Endothelial cell of umbilical vein (primary cell): Measurements from ENCODE around the gene PUS7L.

Source experiments
- CTCF ChIP-seq, 2 donors: IDR thresholded peaks; 1 replicate in 1 of 2; 2 replicates in 1 of 2; pipeline ENCODE4 v1.5.1; 2011; ENCODE audit warnings: low read length in 2 of 2, mild to moderate bottlenecking in 2 of 2, moderate library complexity in 2 of 2, control low read depth in 1 of 2, inconsistent platforms in 1 of 2, low read depth in 1 of 2; ENCODE audit not compliant: insufficient read depth in 1 of 2; ENCODE audit errors: extremely low read depth in 1 of 2
- EZH2 ChIP-seq: IDR thresholded peaks from 2 replicates; pipeline ENCODE4 v1.6.1; 2012; ENCODE audit warnings: borderline replicate concordance, low read depth, mild to moderate bottlenecking, moderate library complexity, low read length, inconsistent platforms; ENCODE audit not compliant: severe bottlenecking
- JUN ChIP-seq: IDR thresholded peaks from 2 replicates; pipeline ENCODE4 v1.6.1; 2011; ENCODE audit warnings: borderline replicate concordance, low read depth; ENCODE audit not compliant: insufficient read length, insufficient read depth
- POLR2A ChIP-seq: IDR thresholded peaks from 2 replicates; pipeline ENCODE4 v1.6.1; 2012; ENCODE audit warnings: low read depth, mild to moderate bottlenecking, control low read depth, low read length
- POLR2AphosphoS5 ChIP-seq: IDR thresholded peaks from 2 replicates; pipeline ENCODE4 v1.6.1; 2012; ENCODE audit warnings: low read depth, mild to moderate bottlenecking, control low read depth, low read length, moderate library complexity; ENCODE audit not compliant: insufficient read depth

GRCh38 chr12:43728698-43729097, 29.9 kb downstream of the PUS7L start:
- TF ChIP-seq POLR2A (no peak), CTCF (IDR thresholded peaks at IDR 0.05; ENCODE audit: extremely low read depth in 1 of 2, insufficient read depth in 1 of 2, low read depth in 1 of 2, low read length in 2 of 2) (no peak), POLR2AphosphoS5 (no peak), JUN (no peak), EZH2 (no peak)
